K562 (cell line): ENCODE data around the gene FKBP8. TPM values are rescaled to one million over a fixed set of nuclear protein-coding genes. Genes with fewer than 3 reads are reported as not detected.

Experiments used
- CHD4 ChIP-seq: fragments of 200-600 bp; sonication (generic); IDR thresholded peaks from 3 replicates; pipeline ENCODE4 v1.6.1; 2012; ENCODE audit warnings: low read depth, mild to moderate bottlenecking, mixed read lengths, low read length, inconsistent platforms; ENCODE audit not compliant: insufficient read depth, insufficient replicate concordance, poor library complexity, severe bottlenecking
- CREBBP ChIP-seq: IDR thresholded peaks from one replicate; pipeline ENCODE4 v1.6.1; 2012; ENCODE audit warnings: low read depth, mild to moderate bottlenecking, control low read depth, inconsistent platforms, low read length
- FOXA3 ChIP-seq, 2 experiments: fragments of 450-650 bp in 1 of 2; sonication (generic) in 1 of 2; formaldehyde crosslinking; IDR thresholded peaks in 1 of 2; conservative IDR thresholded peaks in 1 of 2; 2 replicates each; pipeline versions ENCODE4 v1.4.0 to v1.8.0; 2020 to 2022; ENCODE audit warnings: mild to moderate bottlenecking in 2 of 2, missing genetic modification reagents in 1 of 2
- GABPA ChIP-seq: fragments of 200-800 bp; sonication (Bioruptor generic); conservative IDR thresholded peaks from 2 replicates; pipeline ENCODE4 v1.6.1; 2016; ENCODE audit warnings: low read depth, missing genetic modification characterization, missing compliant biosample characterization
- HMG20B ChIP-seq: fragments of 250-450 bp; sonication (Bioruptor Pico); IDR thresholded peaks from 2 replicates; pipeline ENCODE4 v1.5.0; 2021; ENCODE audit warnings: mild to moderate bottlenecking
- HOXB6 ChIP-seq: fragments of 250-450 bp; sonication (Bioruptor Pico); IDR thresholded peaks from 2 replicates; pipeline ENCODE4 v1.5.1; 2022; ENCODE audit warnings: mild to moderate bottlenecking, borderline replicate concordance
- IFI16 ChIP-seq: fragments of 250-450 bp; sonication (Bioruptor Pico); IDR thresholded peaks from 2 replicates; pipeline ENCODE4 v2.1.2; 2022; ENCODE audit warnings: mild to moderate bottlenecking, inconsistent platforms
- KLF10 ChIP-seq: fragments of 250-450 bp; sonication (Bioruptor Pico); IDR thresholded peaks from 2 replicates; pipeline ENCODE4 v1.6.1; 2021; ENCODE audit warnings: matching md5 sums
- MAFK ChIP-seq: IDR thresholded peaks from 2 replicates; pipeline ENCODE4 v1.6.1; 2011; ENCODE audit warnings: low read length, improper control_type of control experiment
- MED1 ChIP-seq: sonication (generic); formaldehyde crosslinking; IDR thresholded peaks from 2 replicates; pipeline ENCODE4 v1.8.1; 2023; ENCODE audit warnings: missing genetic modification reagents, borderline replicate concordance
- NFRKB ChIP-seq: fragments of 450-650 bp; IDR thresholded peaks from 2 replicates; pipeline ENCODE4 v1.6.1; 2016; ENCODE audit warnings: low read depth
- NFYB ChIP-seq: IDR thresholded peaks from 2 replicates; pipeline ENCODE4 v1.6.1; 2011; ENCODE audit warnings: mild to moderate bottlenecking, moderate library complexity; ENCODE audit not compliant: insufficient read length; ENCODE audit errors: extremely low read depth
- PKNOX1 ChIP-seq: fragments of 450-650 bp; IDR thresholded peaks from 2 replicates; pipeline ENCODE4 v1.6.1; 2016
- PML ChIP-seq: IDR thresholded peaks from 2 replicates; pipeline ENCODE4 v1.6.1; 2012; ENCODE audit warnings: low read length, inconsistent platforms
- PRMT5 ChIP-seq: sonication (generic); formaldehyde crosslinking; IDR thresholded peaks from 2 replicates; pipeline ENCODE4 v1.5.0; 2020; ENCODE audit warnings: missing genetic modification reagents
- RAD51 ChIP-seq: fragments of 450-650 bp; IDR thresholded peaks from 2 replicates; pipeline ENCODE4 v1.7.1; 2016; ENCODE audit warnings: low read depth, mild to moderate bottlenecking, borderline replicate concordance
- SAFB ChIP-seq: fragments of 200-400 bp; formaldehyde crosslinking; IDR thresholded peaks from 2 replicates; pipeline ENCODE4 v1.6.1; 2017; ENCODE audit warnings: low read depth, low read length, borderline replicate concordance
- SMARCC2 ChIP-seq: fragments of 450-650 bp; IDR thresholded peaks from 2 replicates; pipeline ENCODE4 v1.6.1; 2017; ENCODE audit warnings: antibody characterized with exemption, moderate library complexity, mild to moderate bottlenecking, low read depth
- SUPT5H ChIP-seq: fragments of 450-650 bp; IDR thresholded peaks from 2 replicates; pipeline ENCODE4 v1.6.1; 2016
- U2AF1 ChIP-seq: fragments of 200-400 bp; formaldehyde crosslinking; optimal IDR thresholded peaks from 2 replicates; pipeline ENCODE3; 2017; ENCODE audit warnings: mild to moderate bottlenecking, low read depth, low read length, moderate library complexity
- ZNF3 ChIP-seq: fragments of 250-450 bp; sonication (Bioruptor Pico); IDR thresholded peaks from 2 replicates; pipeline ENCODE4 v1.5.0; 2021; ENCODE audit warnings: mild to moderate bottlenecking, moderate library complexity
- ZNF696 ChIP-seq: fragments of 250-450 bp; sonication (Bioruptor Pico); conservative IDR thresholded peaks from 2 replicates; pipeline ENCODE4 v1.4.0; 2020; ENCODE audit warnings: mild to moderate bottlenecking, moderate library complexity
- ZSCAN29 ChIP-seq: fragments of 450-650 bp; IDR thresholded peaks from 2 replicates; pipeline ENCODE4 v1.6.1; 2017
- polyA plus RNA-seq, 8 experiments: library from polyadenylated mRNA; depleted of rRNA in 4 of 8; stranded (reverse) in 5 of 8; unstranded in 3 of 8; fragments of >200 nt; fragmentation: Nextera tagmentation in 2 of 8; fragmentation: Illumina TruSeq in 1 of 8; extraction: Ambion mirVana in 2 of 8; extraction: Trizol in 1 of 8; gene quantifications; 2 replicates each; pipeline versions ENCODE4 v1.2.1 to v1.2.3, GENCODE V29; 2011 to 2014; ENCODE audit warnings: inconsistent platforms in 1 of 8, missing spikeins in 1 of 8
- total RNA-seq, 7 experiments: library from RNA; depleted of rRNA in 6 of 7; stranded (reverse); fragments of >200 nt in 6 of 7; fragmentation: Illumina TruSeq in 2 of 7; extraction: Trizol in 2 of 7; gene quantifications; 2 replicates each; pipeline versions ENCODE4 v1.2.1 to v1.2.3, GENCODE V29; 2011 to 2021; ENCODE audit warnings: low replicate concordance in 1 of 7
- TF ChIP-seq, protein P1 (sequence below), 2 experiments: fragments of 450-650 bp; IDR thresholded peaks; 2 replicates each; pipeline ENCODE4 v1.6.1; 2018; ENCODE audit warnings: mild to moderate bottlenecking in 2 of 2, low read depth in 1 of 2; ENCODE audit not compliant: partially characterized antibody in 2 of 2
- TF ChIP-seq, protein P2 (sequence below), 2 experiments: IDR thresholded peaks; 2 replicates each; pipeline ENCODE4 v1.6.1; 2011; ENCODE audit warnings: borderline replicate concordance in 1 of 2, control low read depth in 1 of 2, low read depth in 1 of 2, low read length in 1 of 2, mild to moderate bottlenecking in 1 of 2, mixed read lengths in 1 of 2, moderate library complexity in 1 of 2; ENCODE audit not compliant: insufficient read depth in 1 of 2, insufficient read length in 1 of 2, poor library complexity in 1 of 2, severe bottlenecking in 1 of 2; ENCODE audit errors: extremely low read depth in 1 of 2

FKBP8 gene
- total and polyA plus RNA-seq, 9 of the 15 experiments (the other 6 are each of a cell fraction or from before 2014, with no cell fraction given), result 0.46 to 236 (median 104) TPM

GRCh38 chr19:18521692-18522123 lies 21.7 kb downstream of the FKBP8 start, which contains the start of gene ELL (continued):
- TF ChIP-seq, protein P1, sequence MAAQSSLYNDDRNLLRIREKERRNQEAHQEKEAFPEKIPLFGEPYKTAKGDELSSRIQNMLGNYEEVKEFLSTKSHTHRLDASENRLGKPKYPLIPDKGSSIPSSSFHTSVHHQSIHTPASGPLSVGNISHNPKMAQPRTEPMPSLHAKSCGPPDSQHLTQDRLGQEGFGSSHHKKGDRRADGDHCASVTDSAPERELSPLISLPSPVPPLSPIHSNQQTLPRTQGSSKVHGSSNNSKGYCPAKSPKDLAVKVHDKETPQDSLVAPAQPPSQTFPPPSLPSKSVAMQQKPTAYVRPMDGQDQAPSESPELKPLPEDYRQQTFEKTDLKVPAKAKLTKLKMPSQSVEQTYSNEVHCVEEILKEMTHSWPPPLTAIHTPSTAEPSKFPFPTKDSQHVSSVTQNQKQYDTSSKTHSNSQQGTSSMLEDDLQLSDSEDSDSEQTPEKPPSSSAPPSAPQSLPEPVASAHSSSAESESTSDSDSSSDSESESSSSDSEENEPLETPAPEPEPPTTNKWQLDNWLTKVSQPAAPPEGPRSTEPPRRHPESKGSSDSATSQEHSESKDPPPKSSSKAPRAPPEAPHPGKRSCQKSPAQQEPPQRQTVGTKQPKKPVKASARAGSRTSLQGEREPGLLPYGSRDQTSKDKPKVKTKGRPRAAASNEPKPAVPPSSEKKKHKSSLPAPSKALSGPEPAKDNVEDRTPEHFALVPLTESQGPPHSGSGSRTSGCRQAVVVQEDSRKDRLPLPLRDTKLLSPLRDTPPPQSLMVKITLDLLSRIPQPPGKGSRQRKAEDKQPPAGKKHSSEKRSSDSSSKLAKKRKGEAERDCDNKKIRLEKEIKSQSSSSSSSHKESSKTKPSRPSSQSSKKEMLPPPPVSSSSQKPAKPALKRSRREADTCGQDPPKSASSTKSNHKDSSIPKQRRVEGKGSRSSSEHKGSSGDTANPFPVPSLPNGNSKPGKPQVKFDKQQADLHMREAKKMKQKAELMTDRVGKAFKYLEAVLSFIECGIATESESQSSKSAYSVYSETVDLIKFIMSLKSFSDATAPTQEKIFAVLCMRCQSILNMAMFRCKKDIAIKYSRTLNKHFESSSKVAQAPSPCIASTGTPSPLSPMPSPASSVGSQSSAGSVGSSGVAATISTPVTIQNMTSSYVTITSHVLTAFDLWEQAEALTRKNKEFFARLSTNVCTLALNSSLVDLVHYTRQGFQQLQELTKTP (IDR thresholded peaks at IDR 0.05; ENCODE audit: low read depth in 1 of 2, partially characterized antibody in 2 of 2), result no peak
- TF ChIP-seq RAD51 (no peak), PKNOX1 (no peak), SMARCC2 (no peak), CHD4 (no peak), MAFK (no peak), NFYB (no peak), PRMT5 (CRISPR knock-in tag) (no peak), PML (peak; percentile 69; the same call in 1 of the 2 replicates), MED1 (CRISPR knock-in tag) (no peak), NFRKB (peak; percentile 85), IFI16 (CRISPR knock-in tag) (no peak), KLF10 (CRISPR knock-in tag) (no peak), CREBBP (no peak), SAFB (peak; percentile 12; the same call in 1 of the 2 replicates), FOXA3 (CRISPR knock-in tag; conservative IDR thresholded peaks at IDR 0.05 in 1 of 2, IDR thresholded peaks at IDR 0.05 in 1 of 2) (0 out of 4 replicates have a peak, but pooled peaks of 1 of the 2 experiments have one; percentile 37), ZNF3 (no peak), ZSCAN29 (no peak), GABPA (tag) (no peak), HMG20B (CRISPR knock-in tag) (no peak), U2AF1 (no peak), SUPT5H (peak; percentile 93), ZNF696 (CRISPR knock-in tag) (no peak), HOXB6 (no peak)
- TF ChIP-seq, protein P2, sequence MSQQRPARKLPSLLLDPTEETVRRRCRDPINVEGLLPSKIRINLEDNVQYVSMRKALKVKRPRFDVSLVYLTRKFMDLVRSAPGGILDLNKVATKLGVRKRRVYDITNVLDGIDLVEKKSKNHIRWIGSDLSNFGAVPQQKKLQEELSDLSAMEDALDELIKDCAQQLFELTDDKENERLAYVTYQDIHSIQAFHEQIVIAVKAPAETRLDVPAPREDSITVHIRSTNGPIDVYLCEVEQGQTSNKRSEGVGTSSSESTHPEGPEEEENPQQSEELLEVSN (IDR thresholded peaks at IDR 0.05; ENCODE audit: borderline replicate concordance in 1 of 2, extremely low read depth in 1 of 2, insufficient read depth in 1 of 2, insufficient read length in 1 of 2, low read depth in 1 of 2, low read length in 1 of 2, poor library complexity in 1 of 2, severe bottlenecking in 1 of 2), result peak in 1 of 2 experiments; percentile 9
